Measurements from ENCODE around the gene ZNF570. TPM values are rescaled to one million over a fixed set of nuclear protein-coding genes. Genes with fewer than 3 reads are reported as not detected.

ZNF570 gene
- 2.7 and 6.4 TPM in 2 replicates for total RNA-seq

GRCh38 chr19:37468961-37469777, at the start of gene ZNF570:
TSS of gene ZNF570 (plus strand) at chr19:37469356. CDS start at chr19:37470355, 999 bp downstream.

GRCh38 chr19:37466798-37467607, 2.2 kb upstream of the ZNF570 start, which contains the start of gene ZNF569:
TSS of gene ZNF569 (minus strand) at chr19:37467444. CDS start at chr19:37444921, 22,523 bp downstream.

GRCh38 chr19:37506387-37507166, 37.4 kb downstream of the ZNF570 start, which contains the start of gene ZNF793:
TSS of gene ZNF793 (plus strand) at chr19:37506939. CDS start at chr19:37523440, 16,501 bp downstream.

Other genes with a start within 250 kb of the ZNF570 start
- 2.1 and 5.4 TPM in 2 replicates for gene ZNF527, start 98.3 kb upstream of the ZNF570 start, total RNA-seq
- 3.6 and 5.3 TPM in 2 replicates for gene ZNF569, start 1.9 kb upstream of the ZNF570 start, total RNA-seq
- gene ZNF793, start 37.6 kb downstream of the ZNF570 start, total RNA-seq, result 1.3 and 1.5 TPM in 2 replicates
- 0.77 and 1.6 TPM in 2 replicates for gene ZNF571, start 125.4 kb downstream of the ZNF570 start, total RNA-seq
- gene ZNF540, start 125.5 kb downstream of the ZNF570 start, total RNA-seq, result 0.12 and 0.60 TPM in 2 replicates
- gene ZFP30, start 186.1 kb downstream of the ZNF570 start, total RNA-seq, result 3.5 and 7.9 TPM in 2 replicates